A549 (cell line): ENCODE measurements around the gene SEZ6L2. TPM values are rescaled to one million over a fixed set of nuclear protein-coding genes. Genes with fewer than 3 reads are reported as not detected.
A peak's percentile ranks its signal among the peaks of the same experiment; 100 is the strongest.

Experiments
- ATAC-seq, 2 experiments: fragments of 200-7000 bp in 1 of 2; fragments of >200 bp in 1 of 2; cut with Nextera tagmentation in 1 of 2; cut with Tn5 transposase in 1 of 2; 3 replicates each; pipeline versions ENCODE4 v1.8.0 to v1.9.1; 2018 to 2020; ENCODE audit warnings: mild to moderate bottlenecking in 1 of 2, moderate library complexity in 1 of 2
- CTCF ChIA-PET: fragments of 300-600 bp; sonication (Branson Sonifier 250); formaldehyde crosslinking; extraction: SDS; loops from one replicate; lab custom pipeline; 2021; ENCODE audit warnings: antibody characterized with exemption, inconsistent platforms; lab: Yijun Ruan, JAX
- POLR2A ChIA-PET: fragments of 350-600 bp; formaldehyde crosslinking; extraction: SDS; loops from one replicate; lab custom pipeline; 2021; ENCODE audit warnings: antibody characterized with exemption, inconsistent platforms; lab: Yijun Ruan, JAX
- DNase-seq, 2 experiments: peaks; one replicate each; pipeline versions ENCODE4 v3.0.0 to v3.0.0-alpha.2; 2011 to 2016; ENCODE audit warnings: low read depth in 1 of 2, low spot score in 1 of 2
- FAIRE-seq: peaks from 2 replicates; lab custom pipeline; 2011; peaks lifted over from hg19 to GRCh38; lab: Jason Lieb, UNC
- H3K27ac ChIP-seq, 2 experiments: fragments of >200 bp; sonication (Bioruptor Twin); formaldehyde crosslinking; 3 replicates each; pipeline ENCODE4 v1.5.1; 2016 to 2017
- H3K4me1 ChIP-seq: fragments of >200 bp; sonication (Bioruptor Twin); formaldehyde crosslinking; 3 replicates; pipeline ENCODE4 v1.6.1; 2016
- H3K4me2 ChIP-seq: fragments of >200 bp; sonication (Bioruptor Twin); formaldehyde crosslinking; 3 replicates; pipeline ENCODE4 v1.6.1; 2016
- H3K4me3 ChIP-seq: fragments of >200 bp; sonication (Bioruptor Twin); formaldehyde crosslinking; 3 replicates; pipeline ENCODE4 v1.5.1; 2016
- H3K9me3 ChIP-seq: fragments of >200 bp; sonication (Bioruptor Twin); formaldehyde crosslinking; 3 replicates; pipeline ENCODE4 v1.6.1; 2016
- E2F6 ChIP-seq: IDR thresholded peaks from 2 replicates; pipeline ENCODE4 v1.6.1; 2012; ENCODE audit warnings: low read depth, borderline replicate concordance
- FOSL2 ChIP-seq, 2 experiments: fragments of 450-650 bp in 1 of 2; fragments of >200 bp in 1 of 2; sonication (Bioruptor Twin) in 1 of 2; formaldehyde crosslinking; IDR thresholded peaks; 2 replicates each; pipeline versions ENCODE4 v1.5.0 to v1.6.1; 2016 to 2020; ENCODE audit warnings: mild to moderate bottlenecking in 1 of 2, moderate library complexity in 1 of 2
- MAX ChIP-seq: IDR thresholded peaks from 2 replicates; pipeline ENCODE4 v1.6.1; 2012
- RNF2 ChIP-seq: fragments of 200-600 bp; sonication (generic); IDR thresholded peaks from 2 replicates; pipeline ENCODE4 v1.6.1; 2016; ENCODE audit warnings: low read depth, mild to moderate bottlenecking, antibody characterized with exemption, moderate library complexity, borderline replicate concordance
- SMC3 ChIP-seq: fragments of >200 bp; sonication (Bioruptor Twin); formaldehyde crosslinking; IDR thresholded peaks from 3 replicates; pipeline ENCODE4 v1.6.1; 2018; ENCODE audit warnings: inconsistent platforms
- USF2 ChIP-seq: fragments of 450-650 bp; IDR thresholded peaks from 2 replicates; pipeline ENCODE4 v1.6.1; 2014; ENCODE audit warnings: antibody characterized with exemption
- WGBS: methylation state at CpG from one replicate; pipeline ENCODE4 v1.1.6; 2017; ENCODE audit errors: missing lambda C conversion rate; 5-methylcytosine and 5-hydroxymethylcytosine counted together
- polyA plus RNA-seq, 4 experiments: library from polyadenylated mRNA; depleted of rRNA in 3 of 4; stranded (reverse); fragments of >200 nt; fragmentation: RNase III in 1 of 4; extraction: RNeasy Plus Mini Kit Qiagen cat#74134 plus additional on column Dnase treatment in 1 of 4; gene quantifications; 2 replicates in 3 of 4; 3 replicates in 1 of 4; pipeline ENCODE4 v1.2.3, GENCODE V29; 2011 to 2017

Gene SEZ6L2
- polyA plus RNA-seq, 2 of the 4 experiments (the other 2 are of a cell fraction) = 4.3 to 11.4 TPM

- WGBS = 1% methylated on average over 7 of the region's 7 CpGs
- H3K4me2 ChIP-seq = peak overlapping the region; percentile 87
- ChIA-PET CTCF (interaction anchor here (1.1 to 24.4 kb wide), 5 partner anchors 8 to 196 kb away, joined by 3 to 568 read pairs (median 3); partner anchors contain the start of gene PAGR1), POLR2A (interaction anchor here (0.6 to 1.1 kb wide), 5 partner anchors 9 to 900 kb away, joined by 3 to 5 read pairs (median 4); partner anchors contain the start of genes KIF22 and PAGR1)
- ATAC-seq (peak; percentile 30 to 46; a peak in 3 of 6 replicates), FAIRE-seq (no peak), DNase-seq (peak; percentile 67 to 68)
- H3K27ac ChIP-seq = peak overlapping the region; percentile 92 to 93
- TF ChIP-seq USF2 = no peak
- TF ChIP-seq SMC3 = peak; percentile 8; the same call in 1 of the 3 replicates
- no peak for TF ChIP-seq RNF2
- 0 out of 2 replicates have a peak, but pooled peaks have one; percentile 45 for TF ChIP-seq FOSL2 (IDR thresholded peaks at IDR 0.05)
- peak; percentile 70 for TF ChIP-seq FOSL2 (CRISPR knock-in tag; IDR thresholded peaks at IDR 0.05)
- H3K9me3 ChIP-seq = no peaks in the 10 kb centered on the region
- H3K4me1 ChIP-seq = peaks cover 88% of the 10 kb centered on the region
- peak overlapping the region; percentile 17 for H3K4me3 ChIP-seq
These were observed 74.7 kb downstream of the SEZ6L2 start for GRCh38 chr16:29824589-29825144.

GRCh38 chr16:29821643-29822115 is 77.7 kb downstream of the SEZ6L2 start:
- no peak for FAIRE-seq
- peak overlapping the region; percentile 92 to 93 for H3K27ac ChIP-seq
- peak; percentile 64 to 74 for DNase-seq
- no peaks in the 10 kb centered on the region for H3K9me3 ChIP-seq
- TF ChIP-seq MAX (peak; percentile 15; the same call in 1 of the 2 replicates), E2F6 (no peak), FOSL2 (IDR thresholded peaks at IDR 0.05) (no peak), FOSL2 (CRISPR knock-in tag; IDR thresholded peaks at IDR 0.05) (peak; percentile 61)
- CTCF ChIA-PET = interaction anchor here (0.8 to 24.4 kb wide), 6 partner anchors 14 to 211 kb away, joined by 3 to 568 read pairs (median 4); partner anchors contain the start of genes KIF22 and MAZ
- peak overlapping the region; percentile 61 for H3K4me3 ChIP-seq
- peak in 1 of 2 experiments; percentile 41; a peak in 3 of 6 replicates for ATAC-seq
- H3K4me1 ChIP-seq = peaks cover 76% of the 10 kb centered on the region
- POLR2A ChIA-PET = interaction anchor here (0.6 to 2.5 kb wide), 4 partner anchors 26 to 78 kb away, joined by 3 to 9 read pairs (median 4); partner anchors contain the start of gene SEZ6L2
- H3K4me2 ChIP-seq = peak overlapping the region; percentile 99
- WGBS = 13% methylated on average over 7 of the region's 7 CpGs

Other genes with a start within 250 kb of the SEZ6L2 start
- gene SPN, start 236.3 kb downstream of the SEZ6L2 start, polyA plus RNA-seq (2011; rRNA removed) = not detected in 2 replicates
- gene SPN, start 236.3 kb downstream of the SEZ6L2 start, polyA plus RNA-seq (2017; fragmentation: RNase III; extraction: RNeasy Plus Mini Kit Qiagen cat#74134 plus additional on column Dnase treatment) = 0.03 TPM in 2 of 3 replicates, not detected in the other
- 1.9 and 2.1 TPM in 2 replicates for gene QPRT, start 220.4 kb downstream of the SEZ6L2 start, polyA plus RNA-seq (2011; rRNA removed)
- gene QPRT, start 220.4 kb downstream of the SEZ6L2 start, polyA plus RNA-seq (2017; fragmentation: RNase III; extraction: RNeasy Plus Mini Kit Qiagen cat#74134 plus additional on column Dnase treatment) = 1.4 to 2.2 TPM (median 1.7 TPM) in 3 replicates
- not detected in 2 replicates for gene C16orf54, start 153.6 kb downstream of the SEZ6L2 start, polyA plus RNA-seq (2011; rRNA removed)
- gene C16orf54, start 153.6 kb downstream of the SEZ6L2 start, polyA plus RNA-seq (2017; fragmentation: RNase III; extraction: RNeasy Plus Mini Kit Qiagen cat#74134 plus additional on column Dnase treatment) = not detected in 3 replicates
- not detected in 2 replicates for gene ZG16, start 121.3 kb downstream of the SEZ6L2 start, polyA plus RNA-seq (2011; rRNA removed)
- not detected in 3 replicates for gene ZG16, start 121.3 kb downstream of the SEZ6L2 start, polyA plus RNA-seq (2017; fragmentation: RNase III; extraction: RNeasy Plus Mini Kit Qiagen cat#74134 plus additional on column Dnase treatment)
- 64.3 and 85.9 TPM in 2 replicates for gene KIF22, start 108.8 kb downstream of the SEZ6L2 start, polyA plus RNA-seq (2011; rRNA removed)
- 70.0 to 73.7 TPM (median 72.6 TPM) in 3 replicates for gene KIF22, start 108.8 kb downstream of the SEZ6L2 start, polyA plus RNA-seq (2017; fragmentation: RNase III; extraction: RNeasy Plus Mini Kit Qiagen cat#74134 plus additional on column Dnase treatment)
- gene MAZ, start 93.0 kb downstream of the SEZ6L2 start, polyA plus RNA-seq (2011; rRNA removed) = 79.6 and 99.7 TPM in 2 replicates
- 216 to 231 TPM (median 221 TPM) in 3 replicates for gene MAZ, start 93.0 kb downstream of the SEZ6L2 start, polyA plus RNA-seq (2017; fragmentation: RNase III; extraction: RNeasy Plus Mini Kit Qiagen cat#74134 plus additional on column Dnase treatment)
- 0.25 and 0.34 TPM in 2 replicates for gene PRRT2, start 87.4 kb downstream of the SEZ6L2 start, polyA plus RNA-seq (2011; rRNA removed)
- 0.34 to 0.55 TPM (median 0.44 TPM) in 3 replicates for gene PRRT2, start 87.4 kb downstream of the SEZ6L2 start, polyA plus RNA-seq (2017; fragmentation: RNase III; extraction: RNeasy Plus Mini Kit Qiagen cat#74134 plus additional on column Dnase treatment)
- gene PAGR1, start 83.4 kb downstream of the SEZ6L2 start, polyA plus RNA-seq (2011; rRNA removed) = 18.9 and 26.7 TPM in 2 replicates
- 41.0 to 44.5 TPM (median 43.1 TPM) in 3 replicates for gene PAGR1, start 83.4 kb downstream of the SEZ6L2 start, polyA plus RNA-seq (2017; fragmentation: RNase III; extraction: RNeasy Plus Mini Kit Qiagen cat#74134 plus additional on column Dnase treatment)
- 73.3 and 87.7 TPM in 2 replicates for gene MVP, start 79.1 kb downstream of the SEZ6L2 start, polyA plus RNA-seq (2011; rRNA removed)
- gene MVP, start 79.1 kb downstream of the SEZ6L2 start, polyA plus RNA-seq (2017; fragmentation: RNase III; extraction: RNeasy Plus Mini Kit Qiagen cat#74134 plus additional on column Dnase treatment) = 86.2 to 109 TPM (median 106 TPM) in 3 replicates
- 64.0 and 84.3 TPM in 2 replicates for gene CDIPT, start 36.3 kb downstream of the SEZ6L2 start, polyA plus RNA-seq (2011; rRNA removed)
- 60.3 to 72.1 TPM (median 71.2 TPM) in 3 replicates for gene CDIPT, start 36.3 kb downstream of the SEZ6L2 start, polyA plus RNA-seq (2017; fragmentation: RNase III; extraction: RNeasy Plus Mini Kit Qiagen cat#74134 plus additional on column Dnase treatment)
- gene ASPHD1, start 938 bp upstream of the SEZ6L2 start, polyA plus RNA-seq (2011; rRNA removed) = 3.7 and 4.6 TPM in 2 replicates
- 20.6 to 22.2 TPM (median 21.6 TPM) in 3 replicates for gene ASPHD1, start 938 bp upstream of the SEZ6L2 start, polyA plus RNA-seq (2017; fragmentation: RNase III; extraction: RNeasy Plus Mini Kit Qiagen cat#74134 plus additional on column Dnase treatment)
- 14.6 and 15.3 TPM in 2 replicates for gene KCTD13, start 26.7 kb upstream of the SEZ6L2 start, polyA plus RNA-seq (2011; rRNA removed)
- gene KCTD13, start 26.7 kb upstream of the SEZ6L2 start, polyA plus RNA-seq (2017; fragmentation: RNase III; extraction: RNeasy Plus Mini Kit Qiagen cat#74134 plus additional on column Dnase treatment) = 11.9 to 13.3 TPM (median 12.7 TPM) in 3 replicates
- gene TMEM219, start 62.5 kb upstream of the SEZ6L2 start, polyA plus RNA-seq (2011; rRNA removed) = 65.1 and 82.5 TPM in 2 replicates
- 68.1 to 77.2 TPM (median 74.4 TPM) in 3 replicates for gene TMEM219, start 62.5 kb upstream of the SEZ6L2 start, polyA plus RNA-seq (2017; fragmentation: RNase III; extraction: RNeasy Plus Mini Kit Qiagen cat#74134 plus additional on column Dnase treatment)
- 13.7 TPM in 2 replicates for gene TAOK2, start 74.3 kb upstream of the SEZ6L2 start, polyA plus RNA-seq (2011; rRNA removed)
- 28.2 to 30.8 TPM (median 30.7 TPM) in 3 replicates for gene TAOK2, start 74.3 kb upstream of the SEZ6L2 start, polyA plus RNA-seq (2017; fragmentation: RNase III; extraction: RNeasy Plus Mini Kit Qiagen cat#74134 plus additional on column Dnase treatment)
- gene HIRIP3, start 96.1 kb upstream of the SEZ6L2 start, polyA plus RNA-seq (2011; rRNA removed) = 11.5 and 13.5 TPM in 2 replicates
- 16.7 to 19.5 TPM (median 17.0 TPM) in 3 replicates for gene HIRIP3, start 96.1 kb upstream of the SEZ6L2 start, polyA plus RNA-seq (2017; fragmentation: RNase III; extraction: RNeasy Plus Mini Kit Qiagen cat#74134 plus additional on column Dnase treatment)
- 33.1 and 41.3 TPM in 2 replicates for gene INO80E, start 96.7 kb upstream of the SEZ6L2 start, polyA plus RNA-seq (2011; rRNA removed)
- gene INO80E, start 96.7 kb upstream of the SEZ6L2 start, polyA plus RNA-seq (2017; fragmentation: RNase III; extraction: RNeasy Plus Mini Kit Qiagen cat#74134 plus additional on column Dnase treatment) = 85.4 to 94.2 TPM (median 89.0 TPM) in 3 replicates
- 2.5 and 3.4 TPM in 2 replicates for gene DOC2A, start 111.5 kb upstream of the SEZ6L2 start, polyA plus RNA-seq (2011; rRNA removed)
- gene DOC2A, start 111.5 kb upstream of the SEZ6L2 start, polyA plus RNA-seq (2017; fragmentation: RNase III; extraction: RNeasy Plus Mini Kit Qiagen cat#74134 plus additional on column Dnase treatment) = 4.6 to 6.7 TPM (median 5.5 TPM) in 3 replicates
- not detected in 2 replicates for gene C16orf92, start 123.6 kb upstream of the SEZ6L2 start, polyA plus RNA-seq (2011; rRNA removed)
- gene C16orf92, start 123.6 kb upstream of the SEZ6L2 start, polyA plus RNA-seq (2017; fragmentation: RNase III; extraction: RNeasy Plus Mini Kit Qiagen cat#74134 plus additional on column Dnase treatment) = not detected in 3 replicates
- gene TLCD3B, start 131.7 kb upstream of the SEZ6L2 start, polyA plus RNA-seq (2011; rRNA removed) = 0.16 and 0.30 TPM in 2 replicates
- 0.35 to 0.71 TPM (median 0.68 TPM) in 3 replicates for gene TLCD3B, start 131.7 kb upstream of the SEZ6L2 start, polyA plus RNA-seq (2017; fragmentation: RNase III; extraction: RNeasy Plus Mini Kit Qiagen cat#74134 plus additional on column Dnase treatment)
- gene ALDOA, start 166.2 kb upstream of the SEZ6L2 start, polyA plus RNA-seq (2011; rRNA removed) = 741 and 761 TPM in 2 replicates
- gene ALDOA, start 166.2 kb upstream of the SEZ6L2 start, polyA plus RNA-seq (2017; fragmentation: RNase III; extraction: RNeasy Plus Mini Kit Qiagen cat#74134 plus additional on column Dnase treatment) = 1,254 to 1,331 TPM (median 1,286 TPM) in 3 replicates
- 102 and 117 TPM in 2 replicates for gene PPP4C, start 176.4 kb upstream of the SEZ6L2 start, polyA plus RNA-seq (2011; rRNA removed)
- 107 to 117 TPM (median 115 TPM) in 3 replicates for gene PPP4C, start 176.4 kb upstream of the SEZ6L2 start, polyA plus RNA-seq (2017; fragmentation: RNase III; extraction: RNeasy Plus Mini Kit Qiagen cat#74134 plus additional on column Dnase treatment)
- gene TBX6, start 192.4 kb upstream of the SEZ6L2 start, polyA plus RNA-seq (2011; rRNA removed) = 0.11 and 0.14 TPM in 2 replicates
- gene TBX6, start 192.4 kb upstream of the SEZ6L2 start, polyA plus RNA-seq (2017; fragmentation: RNase III; extraction: RNeasy Plus Mini Kit Qiagen cat#74134 plus additional on column Dnase treatment) = 0.26 to 0.63 TPM (median 0.62 TPM) in 3 replicates
- 4.5 and 5.5 TPM in 2 replicates for gene YPEL3, start 196.7 kb upstream of the SEZ6L2 start, polyA plus RNA-seq (2011; rRNA removed)
- 6.1 to 8.3 TPM (median 8.1 TPM) in 3 replicates for gene YPEL3, start 196.7 kb upstream of the SEZ6L2 start, polyA plus RNA-seq (2017; fragmentation: RNase III; extraction: RNeasy Plus Mini Kit Qiagen cat#74134 plus additional on column Dnase treatment)
- 0.58 and 1.1 TPM in 2 replicates for gene GDPD3, start 214.0 kb upstream of the SEZ6L2 start, polyA plus RNA-seq (2011; rRNA removed)
- gene GDPD3, start 214.0 kb upstream of the SEZ6L2 start, polyA plus RNA-seq (2017; fragmentation: RNase III; extraction: RNeasy Plus Mini Kit Qiagen cat#74134 plus additional on column Dnase treatment) = 1.3 to 2.4 TPM (median 1.8 TPM) in 3 replicates
- 26.1 and 27.2 TPM in 2 replicates for gene MAPK3, start 223.7 kb upstream of the SEZ6L2 start, polyA plus RNA-seq (2011; rRNA removed)
- 34.7 to 46.0 TPM (median 45.0 TPM) in 3 replicates for gene MAPK3, start 223.7 kb upstream of the SEZ6L2 start, polyA plus RNA-seq (2017; fragmentation: RNase III; extraction: RNeasy Plus Mini Kit Qiagen cat#74134 plus additional on column Dnase treatment)